Activated CD4-positive, alpha-beta T cell treated with anti-CD3 and anti-CD28 coated beads, Interleukin-10, Interleukin-2, amounts not matched to agents 100 ng/mL and 50 ng/mL, durations not matched to agents 16 hours and 8 hours (primary cell): ENCODE data around the gene LSM2.
"Not testable (repeated sequence)": the region's sequence is repeated elsewhere in the genome, so short reads cannot be mapped to it uniquely, and the experiment has no call there.

Experiments used
- DNase-seq: peaks from one replicate; pipeline ENCODE4 v3.0.0-alpha.2; 2020

The LSM2 gene

DNA sequence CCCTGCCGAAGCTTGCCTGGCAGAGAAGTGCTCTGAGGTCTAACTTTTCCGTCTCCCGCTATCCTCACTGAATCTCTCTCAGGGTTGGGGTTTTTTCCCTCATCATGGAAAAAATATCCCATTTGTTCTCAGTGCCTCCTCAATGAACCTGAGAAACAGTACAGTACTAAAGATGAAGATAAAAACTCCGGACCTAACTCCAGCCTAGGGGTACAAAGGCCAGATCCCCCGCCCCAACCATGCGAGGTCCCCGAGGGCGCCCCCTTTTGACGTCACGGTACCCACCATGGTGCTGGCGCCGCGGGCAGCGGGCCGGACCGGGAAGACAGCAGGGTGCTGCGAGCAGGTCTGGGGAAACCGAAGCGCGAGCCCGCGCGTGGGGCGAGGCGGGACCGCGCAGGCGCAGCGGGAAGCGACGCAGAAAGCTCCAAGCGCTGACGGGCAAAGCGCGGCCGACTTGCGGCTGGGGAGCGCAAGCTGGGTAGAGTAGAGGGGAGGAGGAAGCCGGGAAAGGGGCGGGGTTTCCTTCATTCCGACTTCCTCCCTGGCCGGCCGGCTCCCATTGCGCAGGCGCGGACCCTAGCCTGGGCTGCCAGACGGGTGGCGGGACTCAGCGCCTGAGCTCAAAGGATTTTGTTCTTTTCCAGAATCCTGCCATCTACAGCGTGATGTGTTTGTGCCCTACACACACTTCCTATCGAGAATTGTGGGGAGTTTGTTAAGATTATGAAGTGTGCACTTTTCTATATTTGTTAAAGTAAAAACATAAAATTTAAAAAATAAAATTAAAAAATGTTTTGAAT, at the start of gene LSM2:
Gene LSM2, minus strand, starts transcription at position 497 of the 803 bp plus-strand sequence. Its CDS starts 209 bp downstream, at position 288.
- DNase-seq = peak; percentile 98

DNA sequence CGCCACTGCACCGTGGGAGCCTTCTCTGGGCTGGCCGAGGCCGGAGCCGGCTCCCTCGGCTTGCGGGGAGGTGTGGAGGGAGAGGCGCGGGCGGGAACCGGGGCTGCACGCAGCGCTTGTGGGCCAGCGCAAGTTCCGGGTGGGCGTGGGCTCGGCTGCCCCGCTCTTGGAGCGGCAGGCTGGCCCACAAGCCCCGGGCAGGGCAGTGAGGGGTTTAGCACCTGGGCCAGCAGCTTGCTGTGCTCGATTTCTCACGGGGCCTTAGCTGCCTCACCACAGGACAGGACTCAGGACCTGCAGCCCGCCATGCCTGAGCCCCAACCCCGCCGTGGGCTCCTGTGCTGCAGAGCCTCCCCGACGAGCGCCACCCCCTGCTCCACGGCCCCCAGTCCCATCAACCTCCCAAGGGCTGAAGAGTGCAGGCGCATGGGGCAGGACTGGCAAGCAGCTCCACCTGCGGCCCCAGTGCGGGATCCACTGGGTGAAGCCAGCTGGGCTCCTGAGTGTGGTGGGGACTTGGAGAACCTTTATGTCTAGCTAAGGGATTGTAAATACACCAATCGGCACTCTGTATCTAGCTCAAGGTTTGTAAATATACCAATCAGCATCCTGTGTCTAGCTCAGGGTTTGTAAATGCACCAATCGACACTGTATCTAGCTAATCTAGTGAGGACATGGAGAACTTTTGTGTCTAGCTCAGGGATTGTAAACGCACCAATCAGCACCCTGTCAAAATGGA, 45.4 kb upstream of the LSM2 start:
- not testable (repeated sequence) for DNase-seq

DNA sequence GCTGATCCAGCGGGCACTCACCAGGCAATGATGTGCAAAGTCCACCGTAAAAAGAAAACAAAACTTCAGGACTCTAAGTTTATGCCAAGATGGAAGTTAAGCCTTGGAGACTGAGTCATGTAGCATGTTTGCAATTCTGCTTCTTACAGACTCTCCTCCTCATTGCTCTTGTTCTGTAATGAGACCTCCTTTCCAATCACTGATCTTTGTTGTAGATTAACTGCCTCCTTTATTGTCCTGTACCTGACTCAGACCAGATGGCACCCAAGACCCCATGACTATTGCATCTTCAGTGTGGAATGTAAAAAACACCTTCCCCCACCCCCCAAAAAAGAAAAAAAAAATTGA, 44.7 kb upstream of the LSM2 start:
- no peak for DNase-seq

DNA sequence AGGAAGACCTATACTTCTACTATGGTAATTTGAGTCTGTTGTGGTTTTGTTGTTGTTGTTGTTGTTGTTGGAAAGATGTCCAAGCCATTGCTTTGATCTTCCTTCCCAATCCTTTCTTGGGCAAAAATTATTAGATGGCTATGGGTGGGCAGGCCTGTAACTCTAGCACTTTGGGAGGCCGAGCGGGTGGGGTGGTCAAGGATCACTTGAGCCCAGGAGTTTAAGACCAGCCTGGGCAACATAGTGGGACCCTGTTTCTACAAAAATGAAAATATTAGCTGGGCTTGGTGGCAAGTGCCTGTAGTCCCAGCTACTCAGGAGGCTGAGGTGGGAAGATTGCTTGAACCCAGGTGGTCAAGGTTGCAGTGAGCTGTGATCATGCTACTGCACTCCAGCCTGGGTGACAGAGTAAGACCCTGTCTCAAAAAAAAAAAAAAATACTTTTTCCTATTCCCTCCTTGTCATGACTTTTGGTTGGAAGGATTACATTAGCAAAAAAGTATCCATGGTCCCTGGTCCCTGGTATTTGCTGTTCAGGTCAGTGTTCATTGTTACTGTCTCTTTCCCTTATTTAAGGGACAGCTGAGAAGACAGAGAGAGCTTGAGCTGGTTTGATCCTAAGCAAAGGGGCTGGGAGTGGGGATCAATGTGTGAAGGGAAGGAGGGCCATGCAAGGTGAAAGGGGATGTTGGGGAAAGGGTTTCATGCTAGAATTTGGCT, 44.2 kb upstream of the LSM2 start:
- no peak for DNase-seq

DNA sequence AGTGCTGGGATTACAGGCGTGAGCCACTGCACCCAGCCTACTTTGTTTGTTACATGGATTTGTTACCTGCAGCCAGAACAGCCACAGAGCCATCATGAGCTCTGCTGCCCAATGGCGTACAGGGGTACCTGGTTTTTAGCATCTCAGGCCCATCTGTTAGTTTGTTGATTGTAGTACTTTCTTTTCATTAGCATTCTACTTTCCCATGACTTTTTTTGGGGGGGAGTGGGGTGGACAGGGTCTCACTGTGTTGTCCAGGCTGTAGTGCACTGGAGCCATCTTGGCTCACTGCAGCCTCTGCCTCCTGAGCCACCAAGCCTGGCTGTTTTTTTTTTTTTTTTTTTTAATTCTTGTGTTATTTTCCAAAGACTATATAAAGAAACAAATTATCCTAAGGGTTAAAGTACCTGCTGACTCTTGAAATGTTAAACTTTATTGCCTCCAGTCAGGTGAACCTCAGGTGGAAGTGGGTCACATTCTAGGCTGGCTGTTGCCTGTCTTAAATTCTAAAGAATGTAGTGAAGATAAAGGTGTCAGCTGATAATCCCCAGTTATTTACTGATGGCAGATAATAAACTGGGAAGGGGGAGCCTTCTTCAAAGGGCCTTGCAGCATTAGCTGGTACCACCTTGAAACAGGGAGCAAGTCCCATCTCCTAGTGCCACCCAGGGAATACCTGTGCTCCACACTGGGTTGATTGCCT, 40.7 kb upstream of the LSM2 start:
- DNase-seq = no peak

DNA sequence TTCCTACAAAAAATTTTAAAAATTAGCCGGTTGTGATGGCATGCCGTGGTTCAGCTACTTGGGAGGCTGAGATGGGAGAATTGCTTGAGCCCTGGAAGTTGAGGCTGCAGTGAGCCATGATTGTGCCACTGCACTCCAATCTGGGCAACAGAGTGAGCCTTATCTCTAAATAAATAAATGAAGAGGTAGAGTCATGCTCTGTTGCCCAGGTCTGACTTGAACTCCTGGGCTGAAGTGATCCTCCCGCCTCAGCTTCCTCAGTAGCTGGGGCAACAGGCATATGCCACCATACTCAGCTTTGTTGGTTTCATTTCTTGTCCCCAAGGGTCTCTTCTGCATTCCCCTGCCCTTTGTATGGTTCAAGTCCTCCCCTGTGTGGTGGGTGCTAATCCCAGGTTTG, 37.7 kb upstream of the LSM2 start:
- no peak for DNase-seq

DNA sequence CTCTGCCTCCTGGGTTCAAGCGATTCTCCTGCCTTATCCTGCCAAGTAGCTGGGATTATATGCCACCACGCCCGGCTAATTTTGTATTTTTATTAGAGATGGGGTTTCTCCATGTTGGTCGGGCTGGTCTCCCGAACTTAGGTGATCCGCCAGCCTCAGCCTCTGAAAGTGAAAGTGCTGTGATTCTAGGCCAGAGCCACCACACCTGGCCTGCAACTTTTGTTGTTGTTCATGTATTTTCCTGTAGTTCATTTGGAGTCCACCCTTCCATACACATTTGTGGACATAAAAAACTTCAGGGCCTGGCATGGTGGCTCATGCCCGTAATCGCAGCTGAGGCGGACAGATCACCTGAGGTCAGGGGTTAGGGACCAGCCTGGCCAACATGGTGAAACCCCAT, 35.3 kb upstream of the LSM2 start:
- no peak for DNase-seq

DNA sequence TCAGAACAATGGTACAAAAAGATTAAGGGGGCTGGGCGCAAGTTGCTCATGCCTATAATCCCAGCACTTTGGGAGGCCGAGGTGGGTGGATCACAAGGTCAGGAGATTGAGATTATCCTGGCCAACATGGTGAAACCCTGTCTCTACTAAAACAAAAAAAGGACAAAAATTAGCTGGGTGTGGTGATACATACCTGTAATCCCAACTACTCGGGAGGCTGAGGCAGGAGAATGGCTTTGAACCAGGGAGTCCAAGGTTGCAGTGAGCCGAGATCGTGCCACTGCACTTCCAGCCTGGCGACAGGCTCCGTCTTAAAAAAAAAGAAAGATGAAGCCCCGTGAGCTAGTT, 33.0 kb upstream of the LSM2 start:
- not testable (repeated sequence) for DNase-seq

DNA sequence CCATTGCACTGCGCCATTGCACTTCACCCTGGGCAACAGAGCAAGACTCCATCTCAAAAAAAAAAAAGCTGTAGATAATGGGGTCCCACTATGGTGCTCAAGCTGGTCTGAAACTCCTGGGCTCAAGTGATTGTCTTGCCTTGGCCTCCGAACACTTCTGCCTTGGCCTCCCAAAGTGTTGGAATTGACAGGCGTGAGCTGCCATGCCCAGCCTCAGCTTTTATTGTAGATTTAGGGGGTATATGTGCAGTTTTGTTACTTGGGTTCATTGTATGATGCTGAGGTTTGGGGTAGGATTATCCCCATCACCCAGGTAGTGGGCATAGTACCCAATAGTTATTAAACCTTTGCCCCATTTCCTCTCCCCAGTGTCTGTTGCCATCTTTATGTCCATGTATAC, 32.2 kb upstream of the LSM2 start:
- DNase-seq = no peak

DNA sequence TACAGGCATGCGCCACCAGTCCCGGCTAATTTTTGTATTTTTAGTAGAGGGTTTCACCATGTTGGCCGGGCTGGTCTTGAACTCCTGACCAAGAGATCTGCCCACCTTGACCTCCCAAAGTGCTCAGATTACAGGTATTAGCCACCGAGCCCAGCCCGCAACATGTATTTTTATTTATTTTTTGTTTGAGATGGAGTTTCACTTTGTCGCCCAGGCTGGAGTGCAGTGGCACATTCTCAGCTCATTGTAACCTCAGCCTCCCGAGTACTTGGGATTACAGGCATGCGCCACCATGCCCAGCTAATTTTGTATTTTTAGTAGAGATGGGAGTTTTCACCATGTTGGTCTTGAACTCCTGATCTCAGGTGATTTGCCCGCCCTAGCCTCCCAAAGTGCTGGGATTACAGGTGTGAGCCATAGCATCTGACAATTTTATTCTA, 31.4 kb upstream of the LSM2 start:
- DNase-seq = not testable (repeated sequence)

DNA sequence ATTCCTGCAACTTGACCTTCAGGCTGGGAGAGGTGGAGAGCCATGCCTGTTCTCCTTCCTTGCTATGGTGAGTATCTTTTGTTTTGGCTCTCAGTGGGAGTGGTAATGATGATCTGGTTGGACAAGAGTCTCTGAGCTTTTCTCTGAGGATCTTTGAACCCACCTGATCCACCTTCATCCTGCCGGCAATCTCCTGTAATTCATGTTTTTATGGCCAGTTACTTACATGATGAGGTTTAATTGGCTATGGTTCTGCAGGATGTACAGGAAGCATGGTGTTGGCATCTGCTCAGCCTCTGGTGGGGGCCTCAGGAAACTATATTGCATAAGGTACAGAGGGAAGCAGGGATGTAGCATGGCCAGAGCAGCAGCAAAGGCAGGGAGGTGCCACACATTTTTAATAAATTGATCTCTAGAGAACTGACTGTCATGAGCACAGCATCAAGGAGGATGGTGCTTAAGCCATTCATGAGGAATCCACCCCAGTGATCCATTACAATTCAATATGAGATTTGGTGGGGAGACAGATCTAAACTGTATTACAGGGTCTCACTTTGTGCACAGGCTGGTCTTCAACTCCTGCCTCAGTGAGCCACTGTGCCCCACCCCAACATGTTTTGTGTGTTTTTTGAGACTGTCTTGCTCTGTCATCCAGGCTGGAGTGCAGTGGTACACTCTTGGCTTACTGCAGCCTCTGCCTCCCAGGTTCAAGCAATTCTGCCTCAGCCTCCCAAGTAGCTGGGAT, 30.8 kb upstream of the LSM2 start:
- peak; percentile 39 for DNase-seq

DNA sequence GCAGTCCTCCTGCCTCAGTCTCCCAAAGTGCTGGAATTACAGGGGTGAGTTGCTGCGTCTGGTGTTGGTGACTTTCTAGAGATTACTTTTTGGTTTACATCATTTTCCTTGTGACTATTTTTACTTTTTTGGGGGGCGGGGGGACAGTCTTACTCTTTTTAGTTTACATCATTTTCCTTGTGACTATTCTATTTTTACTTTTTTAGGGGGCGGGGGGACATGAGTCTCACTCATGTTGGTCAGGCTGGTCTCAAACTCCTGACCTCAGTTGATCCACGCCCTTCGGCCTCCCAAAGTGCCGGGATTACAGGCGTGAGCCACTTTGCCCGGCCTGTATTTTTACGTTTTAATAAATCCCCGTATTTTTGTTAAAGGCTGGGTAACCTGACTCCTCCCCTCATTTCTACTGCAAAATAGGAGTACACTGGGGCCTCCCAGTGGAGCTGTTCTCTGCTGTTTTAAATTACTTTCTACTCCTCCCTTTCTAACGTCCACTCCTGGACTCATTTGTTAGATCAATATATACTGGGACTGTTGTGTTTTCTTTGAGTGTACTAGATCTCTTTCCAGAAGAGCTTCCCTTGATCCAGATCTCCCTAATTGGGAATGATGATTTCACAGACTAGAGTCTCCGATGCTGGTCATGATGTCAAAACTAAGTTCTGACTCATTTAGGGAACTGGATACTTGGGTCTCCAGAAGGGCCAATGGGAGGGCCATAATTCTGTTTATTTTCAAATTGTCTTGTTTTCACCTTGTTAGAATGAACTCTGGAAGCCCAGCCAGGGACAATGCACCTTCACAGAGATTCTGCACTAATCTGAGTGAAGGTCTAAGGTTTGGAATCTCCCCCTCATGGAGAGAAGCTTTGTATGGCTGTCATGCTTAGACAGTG, 30.0 kb upstream of the LSM2 start:
- no peak for DNase-seq

DNA sequence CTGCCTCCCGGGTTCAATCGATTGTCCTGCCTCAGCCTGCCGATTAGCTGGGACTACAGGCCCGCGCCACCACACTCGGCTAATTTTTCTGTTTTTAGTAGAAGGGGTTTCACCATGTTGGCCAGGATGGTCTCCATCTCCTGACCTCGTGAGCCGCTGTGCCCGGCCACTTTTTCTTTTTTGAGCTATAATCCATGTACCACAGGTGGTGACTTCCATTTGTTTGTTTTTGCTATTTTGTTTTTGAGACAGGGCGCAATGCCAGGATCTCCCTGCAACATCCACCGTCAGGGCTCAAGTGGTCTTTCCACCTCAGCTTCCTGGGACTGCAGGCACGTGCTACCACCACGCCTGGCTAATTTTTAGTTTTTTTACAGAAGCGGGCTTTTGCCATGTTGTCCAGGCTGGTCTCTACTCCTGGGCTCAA, 29.3 kb upstream of the LSM2 start:
- no peak for DNase-seq

DNA sequence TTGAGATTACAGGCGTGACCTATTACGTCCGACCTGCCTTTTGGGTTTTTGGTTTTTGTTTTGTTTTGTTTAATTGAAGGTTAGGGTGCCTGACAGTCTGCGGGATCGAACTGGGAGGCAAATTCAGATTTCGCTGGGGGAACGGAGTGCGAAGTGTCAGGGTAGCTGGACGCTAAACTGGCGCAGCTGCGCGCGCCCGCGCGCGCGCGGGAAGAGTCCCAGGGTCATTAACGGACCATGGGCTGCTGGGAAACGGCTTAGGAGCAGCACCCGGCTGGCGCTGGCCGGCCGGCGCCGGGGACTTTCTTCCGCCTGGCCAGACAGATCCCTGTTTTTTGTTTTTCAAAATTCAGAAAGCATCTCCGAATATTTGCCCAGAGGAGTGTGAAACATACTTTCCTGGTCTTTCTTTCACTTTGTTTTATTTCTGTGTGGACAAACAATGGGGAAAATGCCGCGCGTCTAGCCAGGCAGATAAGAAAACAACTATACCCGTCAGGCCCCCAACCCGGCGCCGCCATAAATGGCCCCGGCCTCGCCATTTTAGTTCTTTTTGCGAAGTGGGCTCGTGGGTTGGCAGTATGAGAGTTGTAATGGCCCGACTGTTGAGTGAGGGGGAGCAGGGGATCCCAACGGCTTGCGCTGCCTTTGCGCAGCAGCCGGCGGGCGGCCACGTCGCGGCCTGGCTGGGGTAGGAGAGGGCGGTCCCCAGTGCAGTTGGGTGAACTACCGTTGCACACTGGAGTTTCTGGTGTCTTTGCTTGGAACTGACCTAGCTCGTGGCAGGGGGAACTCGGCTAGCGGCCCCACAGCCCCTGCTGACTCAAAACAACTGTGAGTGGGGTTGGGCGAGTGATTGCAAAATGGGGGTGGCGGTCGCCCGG, 27.8 kb upstream of the LSM2 start:
- DNase-seq = peak; percentile 90

DNA sequence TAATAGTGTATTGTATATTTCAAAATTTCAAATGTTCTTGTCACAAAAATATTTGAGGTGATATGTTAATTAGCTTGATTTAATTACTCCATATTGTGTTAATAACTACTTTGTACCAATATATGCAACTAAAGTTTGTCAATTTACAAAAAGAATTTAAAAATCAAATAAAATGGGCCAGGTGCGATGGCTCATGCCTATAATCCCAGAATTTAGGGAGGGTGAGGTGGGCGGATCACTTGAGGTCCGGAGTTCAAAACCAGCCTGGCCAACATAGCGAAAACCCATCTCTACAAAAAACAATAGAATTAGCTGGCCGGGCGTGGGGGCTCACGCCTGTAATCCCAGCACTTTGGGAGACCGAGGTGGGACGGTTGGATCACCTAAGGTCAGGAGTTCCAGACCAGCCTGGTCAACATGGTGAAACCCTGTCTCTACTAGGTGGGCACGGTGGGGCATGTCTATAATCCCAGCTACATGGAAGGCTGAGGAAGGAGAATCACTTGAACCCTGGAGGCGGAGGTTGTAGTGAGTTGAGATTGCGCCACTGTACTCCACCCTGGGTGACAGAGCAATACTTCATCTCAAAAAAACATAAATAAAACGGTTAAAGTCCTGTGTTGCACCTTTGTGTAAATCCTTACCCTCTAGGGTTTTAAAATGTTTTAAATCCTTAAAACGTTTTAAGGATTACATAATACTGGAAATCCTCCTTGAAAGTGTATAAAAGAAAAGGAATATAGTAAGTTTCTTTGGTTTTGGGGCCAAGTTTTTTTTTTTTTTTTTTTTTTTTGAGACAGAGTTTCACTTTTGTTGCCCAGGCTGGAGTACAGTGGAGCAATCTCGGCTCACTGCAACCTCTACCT, 24.8 kb upstream of the LSM2 start:
- DNase-seq = no peak

DNA sequence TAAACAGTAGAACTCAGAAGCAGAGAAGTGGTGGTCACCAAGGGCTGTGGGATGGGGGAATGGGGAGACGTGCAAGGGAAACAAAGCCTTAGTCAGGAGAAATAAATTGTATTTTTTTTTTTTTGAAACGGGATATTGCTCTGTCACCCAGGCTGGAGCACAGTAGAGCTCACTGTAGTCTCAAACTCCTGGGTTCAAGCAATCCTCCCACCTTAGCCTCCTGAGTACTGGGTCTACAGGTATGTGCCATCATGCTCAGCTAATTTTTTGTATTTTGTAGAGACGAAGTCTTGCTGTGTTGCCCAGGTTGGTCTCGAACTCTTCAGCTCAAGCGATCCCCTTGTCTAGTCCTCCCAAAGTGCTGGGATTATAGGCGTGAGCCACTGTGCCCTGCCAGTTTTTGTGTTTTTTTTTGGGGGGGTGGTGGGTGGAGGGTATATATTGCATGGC, 24.1 kb upstream of the LSM2 start:
- no peak for DNase-seq

DNA sequence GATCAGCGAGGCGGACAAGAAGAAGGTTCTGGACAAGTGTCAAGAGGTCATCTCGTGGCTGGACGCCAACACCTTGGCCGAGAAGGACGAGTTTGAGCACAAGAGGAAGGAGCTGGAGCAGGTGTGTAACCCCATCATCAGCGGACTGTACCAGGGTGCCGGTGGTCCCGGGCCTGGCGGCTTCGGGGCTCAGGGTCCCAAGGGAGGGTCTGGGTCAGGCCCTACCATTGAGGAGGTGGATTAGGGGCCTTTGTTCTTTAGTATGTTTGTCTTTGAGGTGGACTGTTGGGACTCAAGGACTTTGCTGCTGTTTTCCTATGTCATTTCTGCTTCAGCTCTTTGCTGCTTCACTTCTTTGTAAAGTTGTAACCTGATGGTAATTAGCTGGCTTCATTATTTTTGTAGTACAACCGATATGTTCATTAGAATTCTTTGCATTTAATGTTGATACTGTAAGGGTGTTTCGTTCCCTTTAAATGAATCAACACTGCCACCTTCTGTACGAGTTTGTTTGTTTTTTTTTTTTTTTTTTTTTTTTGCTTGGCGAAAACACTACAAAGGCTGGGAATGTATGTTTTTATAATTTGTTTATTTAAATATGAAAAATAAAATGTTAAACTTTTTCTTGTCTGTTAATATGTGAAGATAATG, 23.0 kb upstream of the LSM2 start:
- peak; percentile 42 for DNase-seq

DNA sequence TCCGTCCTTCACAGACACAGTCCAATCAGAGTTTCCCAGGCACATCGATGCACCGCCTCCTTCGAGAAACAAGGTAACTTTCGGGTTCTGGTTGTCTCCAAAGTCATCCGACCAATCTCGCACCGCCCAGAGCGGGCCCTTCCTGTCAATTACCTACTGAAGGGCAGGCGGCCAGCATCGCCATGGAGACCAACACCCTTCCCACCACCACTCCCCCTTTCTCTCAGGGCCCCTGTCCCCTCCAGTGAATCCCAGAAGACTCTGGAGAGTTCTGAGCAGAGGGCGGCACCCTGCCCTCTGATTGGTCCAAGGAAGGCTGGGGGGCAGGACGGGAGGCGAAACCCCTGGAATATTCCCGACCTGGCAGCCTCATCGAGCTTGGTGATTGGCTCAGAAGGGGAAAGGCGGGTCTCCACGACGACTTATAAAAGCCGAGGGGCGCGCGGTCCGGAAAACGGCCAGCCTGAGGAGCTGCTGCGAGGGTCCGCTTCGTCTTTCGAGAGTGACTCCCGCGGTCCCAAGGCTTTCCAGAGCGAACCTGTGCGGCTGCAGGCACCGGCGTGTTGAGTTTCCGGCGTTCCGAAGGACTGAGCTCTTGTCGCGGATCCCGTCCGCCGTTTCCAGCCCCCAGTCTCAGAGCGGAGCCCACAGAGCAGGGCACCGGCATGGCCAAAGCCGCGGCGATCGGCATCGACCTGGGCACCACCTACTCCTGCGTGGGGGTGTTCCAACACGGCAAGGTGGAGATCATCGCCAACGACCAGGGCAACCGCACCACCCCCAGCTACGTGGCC, 20.7 kb upstream of the LSM2 start, which contains the start of gene HSPA1B:
Gene HSPA1B, plus strand, starts transcription at position 453 of the 794 bp plus-strand sequence. Its CDS starts 213 bp downstream, at position 666.
- DNase-seq = peak; percentile 99
